Endometrial microvascular endothelial cells (primary cell): ENCODE measurements around the gene RPL36A. TPM values are rescaled to one million over a fixed set of nuclear protein-coding genes. Genes with fewer than 3 reads are reported as not detected.

Experiments used
- in situ Hi-C: cut with HindIII; loops from 2 replicates; pipeline ENCODE4 v1.10.0; 2017; ENCODE audit warnings: low sequenced_read_pairs, low pct_unique_long_range_greater_than_20kb; ENCODE audit errors: inconsistent ontology term
- total RNA-seq: library from RNA; depleted of rRNA; stranded (reverse); fragments of >200 nt; gene quantifications from one replicate; pipeline ENCODE4 v1.2.3, GENCODE V29; 2015; ENCODE audit errors: inconsistent ontology term

RPL36A gene
- 2,392 TPM for total RNA-seq

DNA sequence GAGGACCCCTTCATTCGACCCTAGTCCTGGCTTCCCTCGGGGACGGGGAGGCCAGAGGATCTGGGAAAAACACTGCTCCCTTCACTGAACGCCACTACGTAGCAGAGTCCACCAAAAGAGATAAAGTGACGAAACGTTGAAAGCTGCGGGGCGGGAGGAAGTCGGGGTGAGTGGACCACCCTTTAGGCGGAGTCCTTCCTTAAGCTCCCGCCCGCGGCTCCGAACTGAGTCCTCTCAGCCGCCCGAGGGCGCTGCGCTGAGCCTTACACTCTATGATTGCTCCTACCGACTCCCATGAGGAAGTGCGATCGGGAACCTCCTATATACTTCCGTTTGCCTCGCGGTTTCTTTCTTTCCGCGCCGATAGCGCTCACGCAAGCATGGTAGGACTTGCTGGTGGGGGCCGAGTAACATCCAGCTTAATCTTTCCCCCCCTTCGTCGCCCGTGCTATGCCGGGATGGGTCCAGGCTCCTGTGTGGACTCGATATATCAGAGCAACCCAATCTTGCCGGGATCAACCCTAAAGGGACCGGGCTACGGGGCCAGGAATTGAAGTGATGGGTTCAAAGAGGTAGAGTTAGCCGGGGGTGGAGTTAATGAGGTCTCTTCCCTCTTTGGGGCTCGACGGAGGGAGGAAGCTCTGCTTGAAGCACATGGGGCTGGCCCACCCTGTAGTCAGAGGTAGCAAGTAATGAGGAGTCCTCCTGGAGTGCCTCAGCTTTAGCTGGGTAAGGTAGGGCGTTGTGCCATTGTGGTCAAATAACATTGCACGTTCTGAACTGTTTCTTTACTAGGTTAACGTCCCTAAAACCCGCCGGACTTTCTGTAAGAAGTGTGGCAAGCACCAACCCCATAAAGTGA, at the start of gene RPL36A:
RPL36A (plus strand) TSS at position 348 of the 862 bp plus-strand sequence; CDS start at position 381, 33 bp downstream.
- in situ Hi-C loops: no loop called here

DNA sequence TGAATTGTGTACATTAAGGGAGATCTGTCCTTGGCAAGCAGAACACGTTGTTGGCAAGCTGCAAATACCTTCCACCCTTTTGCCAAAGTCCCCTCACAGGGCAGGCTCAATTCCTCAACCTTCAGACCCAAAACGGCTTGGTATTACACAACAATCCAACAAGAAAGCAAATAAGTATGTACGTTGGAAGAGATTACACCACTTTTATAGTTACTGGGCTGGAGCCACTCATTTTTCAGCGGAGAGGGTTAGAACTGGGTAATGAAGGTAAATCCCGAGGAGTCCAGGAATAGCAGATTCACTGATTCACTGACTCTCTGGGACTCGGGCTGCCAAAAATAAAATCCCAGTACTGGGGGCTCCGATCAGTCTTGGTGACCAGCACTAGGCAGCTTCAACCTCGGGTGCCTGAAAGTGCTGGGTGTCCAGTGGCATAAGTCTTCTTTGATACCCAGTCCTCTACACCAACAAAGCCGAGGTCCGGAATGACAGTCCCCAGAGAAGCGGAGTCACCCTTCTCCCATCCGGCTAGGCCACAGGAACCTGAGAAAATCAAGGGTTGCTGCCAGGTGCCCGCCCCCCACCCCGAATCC, 42.9 kb upstream of the RPL36A start:
- in situ Hi-C loops: no loop called here

DNA sequence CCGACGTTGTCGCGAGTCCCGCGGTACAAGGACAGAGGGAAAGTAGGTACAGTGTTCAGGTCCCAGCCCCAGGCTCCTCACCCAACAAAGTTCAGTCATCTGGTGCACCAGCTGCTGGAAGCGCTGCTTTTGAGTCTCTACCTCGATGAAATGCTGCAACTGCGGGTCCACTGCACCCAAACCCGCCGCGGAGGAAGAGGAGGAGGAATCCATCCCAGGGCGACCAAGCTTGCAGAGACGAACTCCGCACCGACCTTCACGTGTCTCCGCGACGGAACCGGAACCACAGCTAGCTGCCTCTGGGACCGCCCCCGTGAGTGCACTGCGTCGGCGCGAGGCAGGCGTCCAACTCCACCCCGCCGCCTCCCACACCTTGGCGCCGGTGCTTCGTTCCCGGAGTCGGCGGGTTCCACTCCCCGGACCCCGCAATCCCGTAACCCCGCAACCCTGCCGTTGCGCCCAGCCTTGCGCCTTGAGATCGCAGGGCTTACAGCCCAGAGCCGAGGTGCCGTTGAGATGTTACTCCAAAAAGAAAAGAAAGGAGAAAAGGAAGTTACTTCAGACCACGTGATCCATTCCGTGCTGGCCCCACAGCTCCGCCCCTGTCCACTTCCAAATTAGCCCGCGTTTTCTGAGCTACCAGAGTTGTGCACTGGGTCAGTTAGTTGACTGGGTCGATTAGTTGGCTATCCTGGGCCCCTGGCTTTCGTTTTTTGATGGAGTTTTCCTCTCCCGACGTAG, 42.2 kb upstream of the RPL36A start, which contains the start of gene TIMM8A:
TIMM8A (minus strand) TSS at position 291 of the 741 bp plus-strand sequence; CDS start at position 213, 78 bp downstream.
- in situ Hi-C loops: no loop called here

DNA sequence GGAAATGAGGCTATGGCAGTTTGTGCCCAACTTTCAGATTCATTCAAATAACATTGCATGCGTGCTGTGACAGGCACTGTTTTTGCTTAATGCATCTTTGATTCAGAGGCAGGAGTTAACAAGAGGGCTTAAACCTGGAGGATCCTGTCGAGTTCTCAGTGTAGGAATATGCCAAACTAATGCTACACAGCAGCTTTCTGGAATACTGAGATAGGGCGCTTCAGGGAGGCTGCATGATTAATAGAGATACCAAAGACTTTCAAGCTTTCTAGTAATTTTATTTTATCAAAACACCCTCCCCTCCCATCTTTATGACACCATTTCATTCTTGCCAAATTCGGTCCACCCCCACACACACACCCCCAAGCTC, 41.6 kb upstream of the RPL36A start:
- in situ Hi-C loops: no loop called here

DNA sequence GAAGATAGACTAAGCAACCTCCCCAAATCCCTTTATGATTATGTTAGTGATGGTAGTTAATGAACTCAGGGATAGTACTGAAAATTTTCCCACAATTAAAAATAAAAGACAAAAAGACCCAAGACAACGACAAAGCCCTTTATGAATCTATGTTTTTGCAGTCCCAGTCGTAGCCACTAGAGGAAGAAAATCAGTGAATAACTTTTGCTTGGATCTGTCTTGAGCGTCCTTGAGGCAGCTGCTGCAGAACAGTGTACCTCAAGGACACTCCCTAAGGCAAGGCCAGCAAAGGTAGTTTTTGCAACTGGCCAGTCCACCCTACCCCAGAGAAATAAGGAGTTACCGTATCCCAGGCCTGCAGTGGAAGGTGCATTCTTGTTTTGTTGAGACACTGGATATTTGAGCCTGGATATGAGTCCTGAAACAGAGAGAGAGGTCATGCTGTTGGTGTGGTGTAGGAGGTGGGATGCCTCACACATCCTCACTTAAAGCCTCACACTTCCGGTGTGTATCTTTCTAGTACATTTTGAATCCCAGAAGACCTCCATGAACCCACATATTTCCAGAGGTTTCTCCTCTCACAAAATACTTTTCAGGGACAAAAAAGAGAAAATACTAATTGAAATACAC, 33.5 kb upstream of the RPL36A start:
- in situ Hi-C loops: no loop called here

DNA sequence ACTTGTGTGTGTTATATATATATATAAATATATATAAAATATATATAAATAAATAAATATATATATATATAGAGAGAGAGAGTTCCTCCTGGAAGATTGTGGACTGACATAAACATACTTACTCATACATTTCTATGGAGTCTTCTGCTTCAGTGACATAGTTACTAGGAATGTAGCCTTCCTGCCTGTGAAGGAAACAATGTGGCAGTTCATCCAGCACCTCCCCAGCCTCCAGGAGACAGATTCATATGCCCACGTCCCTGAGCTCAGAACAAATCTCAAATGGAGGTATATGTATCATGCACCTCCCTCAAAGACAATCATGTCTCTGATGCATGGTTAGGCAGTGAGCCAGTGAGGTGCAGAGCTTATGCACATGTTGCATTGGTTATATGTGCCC, 30.8 kb upstream of the RPL36A start:
- in situ Hi-C loops: no loop called here

DNA sequence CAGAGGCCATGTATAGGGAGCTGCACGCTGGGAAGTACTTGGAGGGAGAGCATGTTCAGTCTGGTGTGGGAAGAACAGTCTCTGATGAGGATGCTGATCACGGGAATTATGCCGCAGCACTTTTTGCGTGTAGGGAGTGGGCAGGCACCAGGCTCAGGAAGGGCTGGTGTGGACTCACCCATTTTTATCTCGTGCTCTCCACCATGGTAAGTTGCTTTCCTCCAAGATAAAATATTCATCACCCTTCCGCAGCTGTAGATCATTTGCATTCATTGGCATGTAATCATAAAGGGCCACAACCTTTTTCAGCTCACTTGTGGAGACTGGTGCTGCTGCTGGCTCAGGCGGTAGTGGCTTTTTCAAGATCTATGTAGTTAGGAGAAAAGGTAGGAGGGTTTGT, 30.4 kb upstream of the RPL36A start:
- in situ Hi-C loops: no loop called here

DNA sequence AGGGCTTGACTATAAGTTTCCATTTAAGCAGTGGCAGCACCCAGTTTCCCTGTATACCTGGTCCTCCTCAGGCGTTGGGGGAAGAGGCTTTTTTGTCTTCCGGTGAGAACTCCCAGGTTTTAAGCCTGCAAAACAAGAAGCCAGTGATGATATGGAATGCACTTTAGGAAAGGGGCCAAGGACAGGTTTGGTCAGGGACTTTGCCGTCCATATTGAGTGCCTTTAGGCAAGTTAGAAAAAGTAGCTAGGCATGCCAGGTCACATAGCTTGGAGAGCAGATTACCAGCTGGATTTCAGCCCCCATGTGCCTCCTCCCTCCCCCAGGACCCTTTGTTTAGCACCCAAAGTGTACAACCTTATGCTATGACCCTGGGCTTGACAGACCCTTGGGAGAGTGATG, 28.7 kb upstream of the RPL36A start:
- in situ Hi-C loops: no loop called here

DNA sequence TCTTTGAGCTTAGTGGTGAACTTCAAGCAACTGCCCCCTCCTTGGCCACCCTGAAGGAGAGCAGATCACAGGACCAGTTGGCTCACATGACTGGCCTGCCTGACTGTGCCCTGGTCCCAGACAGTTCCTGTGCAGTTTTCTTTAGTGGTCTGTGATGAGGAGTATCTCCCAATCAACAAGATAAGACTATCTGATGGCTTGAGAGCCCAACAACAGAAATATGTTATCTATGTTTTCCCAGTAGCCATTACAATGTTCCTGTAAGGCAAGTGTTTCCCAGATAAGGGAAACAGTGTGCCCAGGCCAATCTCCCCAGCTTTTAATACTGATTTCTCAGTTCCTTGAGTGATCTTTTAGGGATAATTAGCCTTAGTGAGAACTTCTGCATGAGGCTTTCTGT, 28.1 kb upstream of the RPL36A start:
- in situ Hi-C loops: no loop called here

DNA sequence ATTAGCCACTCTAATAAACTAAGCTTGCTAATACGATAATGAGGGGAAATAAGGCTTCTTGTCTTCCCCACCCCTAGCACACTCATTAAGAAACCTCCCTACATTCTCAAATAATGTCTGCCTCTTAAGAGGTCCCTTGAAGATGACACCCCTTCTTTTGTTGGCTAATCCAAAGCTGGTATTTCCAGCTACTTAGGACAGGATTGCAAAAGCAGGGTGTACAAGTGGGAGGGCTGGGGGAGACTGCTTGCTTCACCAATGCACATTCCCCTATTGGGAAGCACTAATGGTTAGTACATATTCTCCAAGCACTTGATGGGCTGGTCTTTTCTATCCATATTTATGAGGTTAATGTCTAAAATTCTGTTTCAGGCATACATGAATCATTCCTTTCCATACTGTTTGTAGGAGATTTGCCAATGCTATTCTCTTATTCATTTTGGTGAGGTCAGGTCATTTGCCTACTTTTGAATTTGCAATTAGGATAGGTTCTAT, 25.5 kb upstream of the RPL36A start:
- in situ Hi-C loops: no loop called here

DNA sequence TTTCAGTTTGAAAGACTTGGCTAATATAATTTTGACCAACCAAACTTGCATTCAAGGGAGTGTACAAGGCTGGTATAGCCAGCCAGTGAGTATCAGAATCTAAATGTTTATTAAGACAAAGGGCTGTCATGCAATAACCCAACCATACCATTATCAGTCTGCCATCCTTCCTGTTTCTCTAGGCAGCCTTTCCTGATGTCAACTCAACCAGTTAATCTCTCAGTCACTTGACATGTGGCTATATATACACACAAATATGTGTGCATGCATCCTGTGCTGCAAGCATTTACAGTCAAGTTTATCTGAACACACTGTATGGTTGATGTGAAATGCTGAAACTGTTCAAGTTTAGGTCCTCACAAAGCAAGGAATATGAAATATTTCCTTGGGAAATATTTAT, 22.0 kb upstream of the RPL36A start:
- in situ Hi-C loops: no loop called here

DNA sequence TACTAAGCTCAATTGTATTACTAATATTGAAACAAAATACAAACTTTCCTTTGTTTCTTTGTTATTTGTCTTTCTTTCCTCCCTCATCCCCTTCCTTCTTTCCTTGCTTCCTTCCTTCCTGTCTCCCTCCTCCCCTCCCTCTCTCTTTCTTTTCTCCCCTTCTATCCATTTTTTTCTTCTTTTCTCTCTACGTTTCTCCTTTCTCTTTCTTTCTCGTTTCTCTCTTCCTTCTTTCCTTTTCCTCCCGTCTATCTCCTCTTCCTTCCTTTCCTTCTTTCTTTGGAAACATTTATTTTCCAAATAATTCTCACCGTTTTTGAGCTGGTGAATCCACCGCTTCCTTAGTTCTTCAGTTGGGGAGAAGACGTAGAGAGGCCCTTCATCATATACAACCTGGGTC, 21.1 kb upstream of the RPL36A start:
- in situ Hi-C loops: no loop called here

DNA sequence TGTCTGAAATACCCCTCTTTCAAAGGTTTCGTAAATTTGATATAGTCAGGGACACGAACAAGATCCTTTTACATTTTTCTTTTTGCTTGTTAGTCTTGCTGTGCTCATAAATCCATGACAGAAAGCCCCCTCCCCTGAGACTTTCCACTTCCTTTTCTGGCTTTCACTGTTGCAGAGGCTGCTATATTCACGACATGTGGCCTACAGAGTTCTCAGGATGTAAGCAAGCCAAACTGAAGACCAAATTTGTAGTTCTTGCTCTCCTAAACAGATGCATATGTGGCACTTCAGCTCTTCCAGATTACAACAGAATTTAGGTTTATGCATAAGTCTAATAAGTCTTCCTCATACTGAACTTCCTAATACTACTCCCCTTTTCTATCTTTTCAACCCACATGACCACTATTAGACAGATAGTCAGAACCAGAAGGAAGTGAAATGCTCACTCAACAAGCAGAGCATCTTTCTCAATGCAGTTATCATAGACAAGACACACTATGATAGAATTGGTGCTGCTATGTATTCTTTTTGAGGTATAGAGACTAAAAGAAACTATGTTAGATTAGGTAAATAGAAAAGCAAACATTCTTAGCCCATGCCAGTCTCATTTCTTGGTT, 19.8 kb upstream of the RPL36A start:
- in situ Hi-C loops: no loop called here

DNA sequence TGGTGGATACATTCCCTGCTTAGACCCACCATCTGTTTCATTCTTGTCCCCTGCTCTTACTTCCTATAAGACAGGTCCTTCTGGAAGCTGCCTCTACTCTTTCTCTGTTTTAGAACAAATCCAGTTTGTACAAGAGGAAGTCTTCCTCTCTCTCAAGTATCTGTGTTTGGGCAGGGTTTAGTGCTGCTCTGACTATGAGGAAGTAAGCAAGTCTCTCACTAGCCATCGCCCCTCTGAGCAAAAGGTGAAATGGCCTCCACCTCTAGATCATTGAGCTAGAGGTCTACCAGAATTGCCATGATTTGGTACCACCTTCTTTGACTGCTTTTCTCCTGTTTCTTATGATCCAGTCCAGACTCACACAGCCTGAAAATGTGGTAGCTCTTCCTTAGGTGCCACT, 13.3 kb upstream of the RPL36A start:
- in situ Hi-C loops: no loop called here

DNA sequence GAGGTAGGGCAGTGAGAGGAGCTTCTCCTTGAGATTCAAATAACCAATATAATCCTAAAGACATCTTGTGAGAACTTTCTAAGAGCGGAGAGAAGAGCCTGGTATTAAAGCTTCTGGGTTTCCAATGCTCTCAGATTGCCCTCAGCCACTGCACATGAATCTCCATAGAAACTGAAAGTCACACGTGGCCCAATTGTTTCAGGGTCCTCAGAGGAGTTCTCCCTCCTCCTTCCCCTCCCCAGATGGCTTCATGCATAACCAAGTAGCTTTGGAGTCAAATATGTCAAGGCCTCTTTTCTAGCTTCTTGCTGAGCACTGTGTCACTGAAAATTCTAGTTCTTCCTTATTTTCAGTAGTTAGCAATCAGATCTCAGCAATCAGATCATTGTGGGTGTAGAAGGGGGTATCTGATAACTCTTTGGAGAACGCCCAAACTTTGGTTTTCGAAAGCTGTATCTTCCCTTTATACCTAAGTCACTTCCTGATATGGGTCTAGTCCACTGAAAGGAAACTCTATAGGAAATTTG, 7.1 kb upstream of the RPL36A start:
- in situ Hi-C loops: no loop called here

DNA sequence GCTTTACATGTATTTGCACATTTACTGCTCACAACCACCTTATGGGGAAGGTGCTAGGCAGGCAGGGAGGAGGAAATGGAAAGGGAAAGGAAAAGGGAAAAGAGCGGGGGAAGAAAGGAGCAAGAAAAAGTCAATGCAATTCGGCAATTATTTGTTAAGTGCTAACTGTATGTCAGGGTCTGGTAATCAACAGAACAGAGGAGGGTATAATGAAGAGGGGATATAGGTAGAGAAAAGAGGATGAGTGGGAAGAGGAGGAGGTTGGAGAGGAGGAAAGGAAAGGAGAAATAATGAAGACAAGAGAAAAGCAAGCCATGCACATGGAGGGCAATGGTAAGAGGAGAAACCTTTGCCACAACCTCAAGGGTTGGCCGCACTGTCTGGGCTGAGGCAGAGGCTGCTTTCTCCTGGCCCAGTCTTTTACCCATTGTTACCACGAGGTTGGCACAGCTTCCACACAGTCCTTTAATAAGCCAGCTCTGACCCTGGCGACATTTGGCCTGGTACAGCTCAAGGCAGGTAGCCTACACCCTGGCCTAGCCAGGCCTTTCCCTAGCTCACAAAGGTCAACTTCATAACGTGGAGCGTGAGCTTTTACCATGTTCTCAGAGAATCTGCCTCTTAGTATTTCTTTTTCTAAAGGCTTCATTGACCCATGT, 5.7 kb upstream of the RPL36A start:
- in situ Hi-C loops: no loop called here

DNA sequence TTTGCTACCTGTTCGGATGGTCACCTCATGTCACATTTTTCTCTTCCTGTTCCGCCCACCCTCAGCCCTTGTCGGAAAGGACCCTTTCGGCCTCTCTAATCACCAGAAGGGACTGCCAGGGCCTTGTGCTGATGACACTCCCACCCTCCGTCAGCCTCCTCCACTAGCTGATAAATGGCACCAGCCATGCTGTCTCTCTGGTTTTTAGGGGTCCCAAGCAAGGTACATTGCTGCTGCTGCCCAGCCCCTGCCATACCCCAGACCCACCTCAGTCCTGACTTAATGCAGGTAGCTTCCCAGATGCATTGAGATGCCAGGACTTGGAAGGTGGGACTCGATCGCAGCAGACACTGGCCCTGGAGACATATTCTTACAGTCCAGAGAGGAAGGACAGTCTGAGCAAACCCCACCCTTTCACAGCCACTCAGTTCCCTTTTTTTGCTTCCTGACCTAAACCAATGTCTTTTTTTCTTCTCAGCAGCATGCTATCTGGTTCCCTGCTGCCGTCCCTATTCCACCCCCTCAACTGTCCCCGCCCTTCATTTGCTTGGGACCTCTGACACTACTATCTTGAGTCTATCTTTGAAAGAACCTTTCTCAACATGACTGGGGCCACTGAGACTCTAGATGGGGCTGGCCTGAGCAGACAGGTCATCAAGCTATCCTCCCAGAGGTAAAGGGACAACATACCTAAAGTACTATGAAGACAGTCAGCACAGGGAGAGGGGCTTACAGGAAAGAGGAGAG, 4.8 kb upstream of the RPL36A start, which contains the start of gene BTK:
BTK (minus strand) TSS at position 397 of the 747 bp plus-strand sequence. CDS start 10,907 bp downstream, outside the sequence.
- in situ Hi-C loops: no loop called here
